Stimulated activated CD4-positive, alpha-beta T cell treated with anti-CD3 and anti-CD28 coated beads, Interleukin-1b, Interleukin-23, amount 100 ng/mL, for 48 hours (primary cell): ENCODE measurements around the gene DNAAF8.
"Not testable (repeated sequence)": the region's sequence is repeated elsewhere in the genome, so short reads cannot be mapped to it uniquely, and the experiment has no call there.

Source experiments
- DNase-seq: peaks from one replicate; pipeline ENCODE4 v3.0.0-alpha.2; 2020

Gene DNAAF8

DNA sequence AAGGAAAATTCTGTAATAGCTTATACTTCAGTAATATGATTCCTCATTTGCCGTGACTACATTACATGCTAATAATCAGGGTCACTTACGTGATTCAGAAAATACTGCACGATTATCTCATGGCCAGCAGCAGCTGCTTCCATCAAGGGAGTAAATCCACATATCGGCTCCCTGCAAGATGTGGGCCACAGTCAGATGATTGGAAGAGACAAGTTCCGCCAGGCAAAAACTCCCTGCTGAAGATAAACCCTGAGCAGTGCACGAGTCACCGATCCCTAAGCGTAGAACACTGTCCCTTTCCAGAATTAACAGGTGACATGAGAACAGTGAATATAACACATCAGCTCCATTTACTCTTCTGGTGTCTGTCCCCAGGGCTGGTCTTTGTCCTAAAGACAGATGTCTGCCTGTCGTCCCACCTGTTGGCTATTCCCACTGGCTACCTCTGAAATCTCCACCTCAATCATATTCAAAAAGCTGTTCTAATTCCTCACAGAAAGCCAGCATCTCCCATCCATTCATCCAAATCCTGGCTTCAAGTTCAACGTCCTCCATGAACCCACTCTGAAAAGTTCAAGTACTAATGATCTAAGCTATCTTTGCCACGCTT lies 9.6 kb upstream of the DNAAF8 start:
- DNase-seq, result no peak

GRCh38 chr16:4726616-4727015 lies 7.7 kb upstream of the DNAAF8 start:
- DNase-seq, result no peak

GRCh38 chr16:4728676-4729075 lies 5.7 kb upstream of the DNAAF8 start:
- DNase-seq, result no peak

- DNase-seq, result no peak
Observed at GRCh38 chr16:4729876-4730275, 4.5 kb upstream of the DNAAF8 start.

DNA sequence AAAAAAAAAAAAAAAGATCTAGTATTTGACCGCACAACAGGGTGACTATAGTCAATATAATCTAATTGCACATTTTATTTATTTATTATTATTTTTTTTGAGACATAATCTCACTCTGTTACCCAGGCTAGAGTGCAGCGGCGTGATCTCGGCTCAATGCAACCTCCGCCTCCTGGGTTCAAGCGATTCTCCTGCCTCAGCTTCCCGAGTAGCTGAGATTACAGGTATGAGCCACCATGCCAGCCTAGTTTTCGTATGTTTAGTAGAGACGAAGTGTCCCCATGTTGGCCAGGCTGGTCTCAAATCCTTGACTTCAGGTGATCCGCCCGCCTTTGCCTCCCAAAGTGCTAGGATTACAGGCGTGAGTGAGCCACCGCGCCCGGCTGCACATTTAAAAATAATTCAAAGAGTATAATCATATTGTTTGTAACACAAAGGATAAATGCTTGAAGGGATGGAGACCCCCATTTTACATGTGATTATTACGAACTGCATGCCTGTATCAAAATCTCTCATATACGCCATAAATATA lies 1.1 kb upstream of the DNAAF8 start:
- DNase-seq, result no peak

- DNase-seq, result peak; percentile 14
Observed at GRCh38 chr16:4733747-4734062, 632 bp upstream of the DNAAF8 start.

DNA sequence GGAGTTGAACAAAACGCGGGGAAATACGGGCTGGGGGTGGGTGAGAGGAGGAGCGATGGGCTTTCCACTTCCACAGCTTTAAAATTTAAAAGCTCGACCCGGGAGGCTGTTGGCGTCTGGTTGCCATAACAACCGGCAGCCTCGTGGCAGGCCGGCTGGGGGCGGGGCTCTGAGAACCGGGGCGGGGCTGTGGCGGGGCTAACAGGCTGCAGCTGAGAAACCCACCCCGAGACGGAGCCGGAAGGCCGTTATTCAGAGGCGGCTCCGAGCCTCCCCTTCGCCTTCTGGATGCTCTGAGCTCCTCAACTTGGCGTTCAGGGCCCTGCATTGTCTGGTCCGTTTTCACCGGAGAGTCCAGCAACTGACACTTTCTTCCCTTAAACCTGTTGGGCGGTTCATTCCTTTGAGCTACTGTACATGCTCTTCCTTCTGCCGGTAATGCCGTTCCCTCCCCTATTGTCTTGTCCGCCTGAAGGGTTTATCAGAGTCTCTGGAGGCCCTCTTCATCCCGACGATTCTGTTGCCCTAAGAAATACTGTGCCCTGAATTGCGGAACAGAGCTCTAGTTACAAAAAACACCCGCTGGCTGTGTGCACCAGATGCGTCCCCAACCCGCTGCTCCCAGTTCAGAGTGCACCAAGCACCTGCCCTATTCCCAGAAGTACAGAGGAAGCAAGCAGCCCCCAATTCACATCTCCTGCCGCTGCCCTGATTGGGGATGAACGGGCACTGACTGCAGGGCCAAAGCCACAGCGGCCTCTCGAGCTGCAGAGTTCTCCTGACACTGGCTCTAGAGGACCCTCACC lies 596 bp downstream of the DNAAF8 start:
- peak; percentile 89 for DNase-seq

- DNase-seq, result no peak
Observed at GRCh38 chr16:4736546-4736945, 2.2 kb downstream of the DNAAF8 start.

- DNase-seq, result no peak
Observed at GRCh38 chr16:4737545-4737944, 3.2 kb downstream of the DNAAF8 start.

GRCh38 chr16:4738370-4738769 lies 4.0 kb downstream of the DNAAF8 start:
- not testable (repeated sequence) for DNase-seq

GRCh38 chr16:4743226-4743878 lies 9.0 kb downstream of the DNAAF8 start:
- DNase-seq, result no peak

- DNase-seq, result no peak
Observed at GRCh38 chr16:4744555-4745273, 10.4 kb downstream of the DNAAF8 start.

DNA sequence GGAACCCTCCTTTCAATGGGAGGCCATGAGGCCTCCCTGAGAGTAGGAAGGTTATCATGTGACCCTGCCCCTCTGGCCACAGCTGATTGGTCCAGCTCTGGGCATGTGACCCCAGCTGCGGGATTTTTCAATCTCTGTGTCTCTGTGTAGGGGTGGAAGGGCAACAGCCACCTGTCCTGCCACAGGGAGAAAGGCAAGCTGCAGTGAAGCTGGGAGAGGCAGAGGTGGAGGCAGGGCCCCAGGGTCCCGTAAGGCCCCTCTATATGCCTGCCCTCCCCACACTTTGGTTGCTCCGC lies 10.9 kb downstream of the DNAAF8 start:
- no peak for DNase-seq

GRCh38 chr16:4746215-4746614 lies 11.9 kb downstream of the DNAAF8 start:
- DNase-seq, result no peak

DNA sequence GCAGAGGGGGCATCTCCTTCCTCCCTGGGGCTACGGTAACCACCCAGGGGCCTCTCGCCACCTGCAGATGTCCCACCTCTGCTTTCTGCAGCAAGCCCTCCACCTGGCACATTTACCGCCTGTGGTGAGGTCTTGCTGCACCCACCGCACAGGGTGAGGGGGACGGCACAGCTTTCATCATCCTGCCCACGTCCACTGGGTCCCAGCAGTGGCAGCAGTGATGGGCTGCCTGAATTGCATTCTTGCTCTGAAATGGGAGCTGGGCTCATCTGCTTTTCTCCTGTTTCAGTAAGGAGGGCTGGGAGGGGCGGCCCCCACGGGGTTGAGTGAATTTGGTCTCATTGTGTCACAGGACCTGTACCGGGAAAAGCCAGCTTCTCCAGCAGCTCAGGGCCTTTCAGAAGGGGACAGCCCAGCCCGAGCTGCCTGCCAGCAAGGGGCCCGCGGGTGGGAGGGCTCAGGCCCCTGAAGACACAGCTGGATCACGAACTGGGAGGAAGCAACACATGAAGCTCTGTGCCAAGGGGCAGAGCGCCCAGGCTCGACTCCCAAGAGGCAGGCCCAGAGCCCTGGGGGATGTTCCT lies 12.7 kb downstream of the DNAAF8 start:
- DNase-seq, result no peak

DNA sequence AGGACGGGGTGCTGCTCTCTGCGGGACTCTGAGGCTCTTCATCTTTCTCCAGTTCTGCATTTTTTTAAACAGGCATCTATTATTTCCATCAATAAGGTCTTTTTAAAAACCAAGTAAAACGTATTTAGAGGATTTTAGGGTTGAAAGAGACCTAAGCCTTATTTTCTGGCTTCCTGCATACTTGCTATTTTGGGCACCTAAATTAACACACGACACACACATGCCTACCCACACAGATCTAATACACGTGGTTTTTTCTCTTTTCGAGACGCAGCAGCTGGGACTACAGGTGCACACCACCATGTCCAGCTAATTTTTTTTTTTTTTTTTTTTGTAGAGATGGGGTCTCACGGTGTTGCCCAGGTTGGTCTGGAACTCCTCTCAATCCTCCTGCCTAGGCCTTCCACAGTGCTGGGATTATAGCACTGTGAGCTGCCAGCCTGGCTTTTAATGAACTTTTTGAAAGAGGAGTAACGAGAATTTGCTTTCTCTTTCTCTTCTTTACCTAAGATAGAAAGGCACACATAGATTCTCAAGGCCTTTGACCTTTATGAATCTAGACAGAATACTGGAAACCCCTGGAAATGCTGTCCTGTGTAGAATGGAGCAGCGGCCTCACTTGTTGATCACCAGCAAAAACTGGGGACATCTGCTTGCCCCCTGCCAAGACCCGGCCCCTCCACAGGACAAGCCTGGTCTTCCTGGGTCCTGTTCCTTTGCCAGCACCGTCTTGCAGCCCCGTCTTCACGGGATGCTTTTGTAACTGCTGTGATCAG lies 13.8 kb downstream of the DNAAF8 start:
- DNase-seq, result no peak

GRCh38 chr16:4748682-4749411 lies 14.5 kb downstream of the DNAAF8 start:
- no peak for DNase-seq

DNA sequence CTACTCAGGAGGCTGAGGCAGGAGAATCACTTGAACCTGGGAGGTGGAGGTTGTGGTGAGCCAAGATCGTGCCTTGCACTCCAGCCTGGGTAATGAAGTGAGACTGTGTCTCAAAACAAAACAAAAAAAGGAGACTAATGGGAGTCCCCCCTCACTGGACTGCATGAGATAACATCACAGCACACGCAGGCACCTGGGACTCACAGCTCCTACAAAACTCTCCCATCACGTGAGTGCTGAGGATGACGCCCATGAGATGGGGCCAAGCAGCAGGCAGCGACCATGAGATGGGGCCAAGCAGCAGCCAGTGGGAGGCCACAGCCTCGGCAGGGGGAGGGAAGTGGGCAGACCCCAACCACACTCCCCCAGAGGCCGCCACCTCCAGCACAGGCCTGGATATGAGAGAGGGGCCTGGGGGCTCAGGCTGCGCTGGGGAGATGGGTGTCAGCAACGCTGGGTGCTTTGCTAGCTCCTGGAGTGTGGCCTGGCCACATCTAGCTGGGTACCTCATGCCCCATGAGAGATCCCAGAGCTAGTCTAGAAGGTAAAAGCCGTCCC lies 15.4 kb downstream of the DNAAF8 start:
- DNase-seq, result no peak

DNA sequence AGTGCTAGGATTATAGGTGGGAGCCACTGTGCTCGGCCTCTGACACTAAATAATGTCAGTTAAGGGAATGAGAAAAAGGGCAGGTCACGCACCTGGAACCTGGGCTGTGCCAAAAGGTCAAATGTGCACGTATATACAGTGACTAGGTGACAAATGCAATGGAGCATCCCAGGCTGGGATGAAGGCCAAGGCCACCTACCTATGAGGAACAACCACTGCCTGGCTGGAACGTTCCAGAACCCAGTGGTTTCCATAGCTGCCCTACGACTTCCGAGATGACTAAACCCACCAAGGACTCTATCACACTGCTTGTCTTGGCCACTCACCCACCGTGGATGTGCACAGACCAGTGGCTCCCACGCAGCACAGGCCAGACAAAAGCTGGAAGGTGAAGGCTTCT lies 16.6 kb downstream of the DNAAF8 start:
- DNase-seq, result no peak

GRCh38 chr16:4752351-4753100 lies 18.2 kb downstream of the DNAAF8 start:
- DNase-seq, result no peak

DNA sequence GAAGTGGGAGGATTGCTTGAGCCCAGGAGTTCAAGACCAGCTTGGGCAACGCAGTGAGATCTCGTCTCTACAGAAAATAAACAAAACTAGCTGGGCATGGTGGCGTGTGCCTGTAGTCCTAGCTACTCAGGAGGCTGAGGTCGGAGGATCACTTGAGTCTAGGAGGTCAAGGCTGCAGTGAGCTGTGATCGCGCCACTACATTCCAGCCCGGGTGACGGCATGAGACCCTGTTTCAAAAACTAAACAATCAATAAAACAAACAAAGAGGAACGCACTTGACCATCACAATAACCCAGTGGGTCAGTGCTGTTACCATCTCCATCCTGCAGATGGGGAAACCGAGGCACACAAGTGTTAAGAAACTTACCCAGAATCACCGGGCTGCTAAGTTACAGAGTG lies 18.9 kb downstream of the DNAAF8 start:
- DNase-seq, result no peak
